HCT116 (cell line): ENCODE measurements around the gene FRAS1.

Experiments used
- EZH2 ChIP-seq: fragments of 200-600 bp; sonication (generic); IDR thresholded peaks from 2 replicates; pipeline ENCODE4 v1.6.1; 2017; ENCODE audit warnings: antibody characterized with exemption, mixed run types
- EZH2phosphoT487 ChIP-seq: fragments of 200-600 bp; IDR thresholded peaks from 2 replicates; pipeline ENCODE4 v1.6.1; 2018; ENCODE audit warnings: antibody characterized with exemption, borderline replicate concordance
- POLR2A ChIP-seq: IDR thresholded peaks from 2 replicates; pipeline ENCODE4 v1.7.0; 2011; ENCODE audit warnings: borderline replicate concordance; ENCODE audit not compliant: insufficient read depth, insufficient read length; ENCODE audit errors: extremely low read depth
- POLR2AphosphoS5 ChIP-seq: IDR thresholded peaks from 2 replicates; pipeline ENCODE4 v1.6.1; 2011; ENCODE audit warnings: mild to moderate bottlenecking, low read depth, low read length, moderate library complexity
- TF ChIP-seq, protein P1 (sequence below), 3 experiments: fragments of 200-600 bp in 1 of 3; sonication (generic) in 1 of 3; IDR thresholded peaks in 2 of 3; conservative IDR thresholded peaks in 1 of 3; 2 replicates each; pipeline ENCODE4 v1.5.1; 2012 to 2017; ENCODE audit warnings: low read depth in 2 of 3, low read length in 2 of 3, antibody characterized with exemption in 1 of 3, borderline replicate concordance in 1 of 3, control low read depth in 1 of 3, mild to moderate bottlenecking in 1 of 3, mixed read lengths in 1 of 3, mixed run types in 1 of 3, moderate library complexity in 1 of 3; ENCODE audit not compliant: insufficient read depth in 1 of 3
- TF ChIP-seq, protein P2 (sequence below): IDR thresholded peaks from 2 replicates; pipeline ENCODE4 v1.6.1; 2012

DNA sequence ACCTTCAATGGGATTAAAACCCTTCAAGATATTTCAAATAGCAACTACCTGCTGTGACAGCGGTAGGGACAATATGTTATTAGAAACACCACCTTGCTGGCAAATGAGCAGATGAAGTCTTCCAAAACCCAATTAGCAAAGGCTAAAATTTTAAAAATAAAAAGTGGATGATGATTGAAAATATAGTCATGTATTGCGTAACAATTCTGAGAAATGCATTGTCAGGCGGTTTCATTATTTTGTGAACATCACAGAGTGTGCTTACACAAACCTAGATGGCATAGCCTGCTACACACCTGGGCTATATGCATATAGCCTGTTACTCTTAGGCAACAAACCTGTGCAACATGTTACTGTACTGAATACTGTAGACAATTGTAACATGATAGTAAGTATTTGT, 403.2 kb downstream of the FRAS1 start:
- TF ChIP-seq, protein P1, sequence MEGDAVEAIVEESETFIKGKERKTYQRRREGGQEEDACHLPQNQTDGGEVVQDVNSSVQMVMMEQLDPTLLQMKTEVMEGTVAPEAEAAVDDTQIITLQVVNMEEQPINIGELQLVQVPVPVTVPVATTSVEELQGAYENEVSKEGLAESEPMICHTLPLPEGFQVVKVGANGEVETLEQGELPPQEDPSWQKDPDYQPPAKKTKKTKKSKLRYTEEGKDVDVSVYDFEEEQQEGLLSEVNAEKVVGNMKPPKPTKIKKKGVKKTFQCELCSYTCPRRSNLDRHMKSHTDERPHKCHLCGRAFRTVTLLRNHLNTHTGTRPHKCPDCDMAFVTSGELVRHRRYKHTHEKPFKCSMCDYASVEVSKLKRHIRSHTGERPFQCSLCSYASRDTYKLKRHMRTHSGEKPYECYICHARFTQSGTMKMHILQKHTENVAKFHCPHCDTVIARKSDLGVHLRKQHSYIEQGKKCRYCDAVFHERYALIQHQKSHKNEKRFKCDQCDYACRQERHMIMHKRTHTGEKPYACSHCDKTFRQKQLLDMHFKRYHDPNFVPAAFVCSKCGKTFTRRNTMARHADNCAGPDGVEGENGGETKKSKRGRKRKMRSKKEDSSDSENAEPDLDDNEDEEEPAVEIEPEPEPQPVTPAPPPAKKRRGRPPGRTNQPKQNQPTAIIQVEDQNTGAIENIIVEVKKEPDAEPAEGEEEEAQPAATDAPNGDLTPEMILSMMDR (IDR thresholded peaks at IDR 0.05 in 2 of 3, conservative IDR thresholded peaks at IDR 0.05 in 1 of 3; ENCODE audit: borderline replicate concordance in 1 of 3, insufficient read depth in 1 of 3, low read depth in 2 of 3, low read length in 2 of 3) = no peak
- TF ChIP-seq, protein P2, sequence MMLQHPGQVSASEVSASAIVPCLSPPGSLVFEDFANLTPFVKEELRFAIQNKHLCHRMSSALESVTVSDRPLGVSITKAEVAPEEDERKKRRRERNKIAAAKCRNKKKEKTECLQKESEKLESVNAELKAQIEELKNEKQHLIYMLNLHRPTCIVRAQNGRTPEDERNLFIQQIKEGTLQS = no peak
- TF ChIP-seq EZH2 (no peak), EZH2phosphoT487 (no peak), POLR2AphosphoS5 (no peak), POLR2A (no peak)
